ENCODE results near the gene TMEM132D.
"Not testable (repeated sequence)": the region's sequence is repeated elsewhere in the genome, so short reads cannot be mapped to it uniquely, and the experiment has no call there.

- not testable (repeated sequence) for TF ChIP-seq EZH2 (IDR thresholded peaks at IDR 0.05; ENCODE audit: insufficient read depth, poor library complexity, severe bottlenecking); EZH2phosphoT487 (IDR thresholded peaks at IDR 0.05; ENCODE audit: insufficient read depth, low read depth)
Observed at GRCh38 chr12:129043334-129043733, 860.5 kb downstream of the TMEM132D start.

All from GM23248 (cell line).